HepG2 (cell line): ENCODE results near the gene TMEM135. TPM values are rescaled to one million over a fixed set of nuclear protein-coding genes. Genes with fewer than 3 reads are reported as not detected.

Experiments
- ATAC-seq: fragments of 200-7000 bp; cut with Tn5 transposase; 3 replicates; pipeline ENCODE4 v1.9.1; 2020; ENCODE audit warnings: mild to moderate bottlenecking, moderate library complexity
- BruUV-seq: library from RNA; stranded (reverse); fragments of 400-500 nt; replicated peaks from 2 replicates; lab custom pipeline; 2021; lab: Mats Ljungman, UMichigan
- CTCF ChIA-PET: fragments of 300-600 bp; formaldehyde crosslinking; extraction: SDS; loops from one replicate; lab custom pipeline; 2021; ENCODE audit warnings: low total read pairs, inconsistent platforms, low intra/inter-chr PET ratio; lab: Yijun Ruan, JAX
- POLR2A ChIA-PET: fragments of 350-600 bp; sonication (Branson Sonifier 250); formaldehyde crosslinking; loops from one replicate; lab custom pipeline; 2020; ENCODE audit warnings: antibody characterized with exemption, inconsistent platforms; lab: Yijun Ruan, JAX
- DNase-seq: peaks from one replicate; pipeline ENCODE4 v3.0.0-alpha.2; 2015; ENCODE audit warnings: low spot score
- FAIRE-seq: peaks from 3 replicates; lab custom pipeline; 2011; peaks lifted over from hg19 to GRCh38; lab: Jason Lieb, UNC
- H2AFZ ChIP-seq: one replicate; pipeline ENCODE4 v1.6.1; 2011; ENCODE audit warnings: low read length, inconsistent platforms
- H3K27ac ChIP-seq: fragments of 300-600 bp; 3 replicates; pipeline ENCODE4 v1.8.0; 2011; ENCODE audit warnings: mixed run types, mild to moderate bottlenecking, mixed read lengths, low read length, inconsistent platforms; ENCODE audit not compliant: insufficient read depth; ENCODE audit errors: extremely low read length
- H3K27me3 ChIP-seq, 2 experiments: fragments of 200-600 bp in 1 of 2; 2 replicates in 1 of 2; 3 replicates in 1 of 2; pipeline versions ENCODE4 v1.6.0 to v1.8.0; 2011; ENCODE audit warnings: low read length in 2 of 2, mild to moderate bottlenecking in 2 of 2, moderate library complexity in 2 of 2, inconsistent platforms in 1 of 2; ENCODE audit not compliant: insufficient read depth in 2 of 2, control insufficient read depth in 1 of 2
- H3K36me3 ChIP-seq, 2 experiments: fragments of 200-600 bp in 1 of 2; replicated peaks in 1 of 2; 2 replicates in 1 of 2; 3 replicates in 1 of 2; pipeline versions ENCODE4 v1.5.1 to v1.8.0; 2011; ENCODE audit warnings: low read length in 2 of 2, inconsistent platforms in 1 of 2; ENCODE audit not compliant: insufficient read depth in 2 of 2, control insufficient read depth in 1 of 2
- H3K4me1 ChIP-seq: 2 replicates; pipeline ENCODE4 v1.5.1; 2012; ENCODE audit warnings: low read length, inconsistent platforms; ENCODE audit not compliant: insufficient read depth
- H3K4me2 ChIP-seq: 2 replicates; pipeline ENCODE4 v1.6.0; 2011; ENCODE audit warnings: low read depth, low read length, inconsistent platforms
- H3K4me3 ChIP-seq, 3 experiments: fragments of 200-600 bp in 1 of 3; sonication (generic), shearing (Covaris generic) in 1 of 3; replicated peaks in 1 of 3; 2 replicates each; pipeline ENCODE4 v1.5.1; 2011 to 2016; ENCODE audit warnings: low read length in 3 of 3, inconsistent platforms in 2 of 3, low read depth in 2 of 3, mild to moderate bottlenecking in 2 of 3, control low read depth in 1 of 3, mixed read lengths in 1 of 3; ENCODE audit not compliant: insufficient read depth in 1 of 3
- H3K79me2 ChIP-seq: one replicate; pipeline ENCODE4 v1.6.1; 2011; ENCODE audit warnings: low read length, inconsistent platforms; ENCODE audit not compliant: insufficient read depth
- H3K9ac ChIP-seq: 2 replicates; pipeline ENCODE4 v1.6.0; 2011; ENCODE audit warnings: mild to moderate bottlenecking, low read depth, low read length, inconsistent platforms; ENCODE audit not compliant: insufficient read depth
- H3K9me3 ChIP-seq: 2 replicates; pipeline ENCODE4 v1.5.1; 2012; ENCODE audit warnings: mild to moderate bottlenecking, low read length
- H4K20me1 ChIP-seq: 2 replicates; pipeline ENCODE4 v1.6.0; 2011; ENCODE audit warnings: inconsistent platforms, mild to moderate bottlenecking, low read length, moderate library complexity; ENCODE audit not compliant: insufficient read depth
- AKNA ChIP-seq: sonication (generic); formaldehyde crosslinking; IDR thresholded peaks from 2 replicates; pipeline ENCODE4 v1.4.0; 2020; ENCODE audit warnings: missing genetic modification reagents, borderline replicate concordance
- ESRRA ChIP-seq: sonication (generic); formaldehyde crosslinking; IDR thresholded peaks from 2 replicates; pipeline ENCODE4 v1.5.1; 2020; ENCODE audit warnings: mild to moderate bottlenecking, low read depth, missing genetic modification reagents
- ETV6 ChIP-seq: sonication (generic); formaldehyde crosslinking; conservative IDR thresholded peaks from 2 replicates; pipeline ENCODE4 v1.4.0; 2020; ENCODE audit warnings: missing genetic modification reagents
- KLF12 ChIP-seq: sonication (generic); formaldehyde crosslinking; IDR thresholded peaks from 2 replicates; pipeline ENCODE4 v1.4.0; 2020; ENCODE audit warnings: missing genetic modification reagents, borderline replicate concordance
- SNRNP70 ChIP-seq: fragments of 200-400 bp; formaldehyde crosslinking; IDR thresholded peaks from 2 replicates; pipeline ENCODE4 v1.6.1; 2017; ENCODE audit warnings: mild to moderate bottlenecking, low read depth, low read length, moderate library complexity
- YEATS2 ChIP-seq: sonication (generic); formaldehyde crosslinking; IDR thresholded peaks from 2 replicates; pipeline ENCODE4 v1.4.0; 2020; ENCODE audit warnings: missing genetic modification reagents, borderline replicate concordance
- ZBTB3 ChIP-seq: sonication (generic); formaldehyde crosslinking; IDR thresholded peaks from 2 replicates; pipeline ENCODE4 v1.4.0; 2020; ENCODE audit warnings: low read depth, mild to moderate bottlenecking, moderate library complexity, missing genetic modification reagents, borderline replicate concordance
- ZKSCAN8 ChIP-seq: IDR thresholded peaks from 2 replicates; pipeline ENCODE4 v1.6.1; 2016; ENCODE audit warnings: borderline replicate concordance, missing genetic modification reagents, missing compliant biosample characterization
- ZMAT3 ChIP-seq: sonication (generic); formaldehyde crosslinking; conservative IDR thresholded peaks from 2 replicates; pipeline ENCODE4 v1.7.0; 2021; ENCODE audit warnings: missing genetic modification reagents
- ZNF766 ChIP-seq: sonication (generic); formaldehyde crosslinking; IDR thresholded peaks from 2 replicates; pipeline ENCODE4 v1.5.0; 2020; ENCODE audit warnings: missing genetic modification reagents, borderline replicate concordance
- ZNF790 ChIP-seq: sonication (generic); formaldehyde crosslinking; IDR thresholded peaks from 2 replicates; pipeline ENCODE4 v1.8.0; 2022; ENCODE audit warnings: missing genetic modification reagents, mild to moderate bottlenecking, borderline replicate concordance
- WGBS: methylation state at CpG from one replicate; pipeline ENCODE4 v1.1.6; 2017; ENCODE audit warnings: low lambda C conversion rate; 5-methylcytosine and 5-hydroxymethylcytosine counted together
- in situ Hi-C: cut with HindIII; loops from 2 replicates; pipeline ENCODE4 v1.10.0; 2017; ENCODE audit warnings: low pct_unique_long_range_greater_than_20kb; ENCODE audit not compliant: extremely low pct_ligation_motif_present
- intact Hi-C: fragments of 100-400 bp; cut with micrococcal nuclease; formaldehyde crosslinking; loops from one replicate; pipeline ENCODE4 v1.10.0; 2022; ENCODE audit not compliant: unreplicated experiment
- polyA plus RNA-seq, 8 experiments: library from polyadenylated mRNA; depleted of rRNA in 3 of 8; stranded (reverse) in 7 of 8; unstranded in 1 of 8; fragments of >200 nt; fragmentation: Illumina TruSeq in 4 of 8; extraction: Trizol in 4 of 8; gene quantifications; 2 replicates each; pipeline versions ENCODE4 v1.2.1 to v1.2.3, GENCODE V29; 2011 to 2016; ENCODE audit warnings: low read depth in 4 of 8, missing spikeins in 1 of 8, mixed read lengths in 1 of 8; ENCODE audit not compliant: insufficient read depth in 1 of 8
- total RNA-seq, 5 experiments: library from RNA; depleted of rRNA; stranded (reverse); fragments of >200 nt; fragmentation: Illumina TruSeq; extraction: Trizol; gene quantifications; 2 replicates each; pipeline ENCODE4 v1.2.3, GENCODE V29; 2016; ENCODE audit warnings: low read depth in 1 of 5

TMEM135 gene
- total and polyA plus RNA-seq, 2 of the 13 experiments (the other 11 are each of a cell fraction or from before 2014, with no cell fraction given), result 36.6 to 88.9 TPM

GRCh38 chr11:87223816-87224215, 186.1 kb downstream of the TMEM135 start:
- Histone ChIP-seq H3K4me2 (no peak overlapping the region), H4K20me1 (peaks cover 5% of the 10 kb centered on the region; the same call in 1 of the 2 replicates), H3K27ac (no peak overlapping the region), H3K4me3 (no peak overlapping the region), H3K9me3 (no peaks in the 10 kb centered on the region), H3K27me3 (no peaks in the 10 kb centered on the region; a peak in 1 of 5 replicates), H3K9ac (no peak overlapping the region), H3K4me1 (peaks cover 8% of the 10 kb centered on the region), H3K79me2 (peaks cover 1% of the 10 kb centered on the region), H2AFZ (no peak overlapping the region), H3K36me3 (peaks cover 0 to 1% of the 10 kb centered on the region in 2 experiments; a peak in 1 of 5 replicates)
- no peak for DNase-seq
- FAIRE-seq, result no peak
- intact Hi-C loops (no loop called here), in situ Hi-C loops (no loop called here)
- TF ChIP-seq ZKSCAN8 (CRISPR knock-in tag), result no peak
- TF ChIP-seq YEATS2 (CRISPR knock-in tag), result no peak
- TF ChIP-seq ZNF790, result no peak
- TF ChIP-seq ESRRA (CRISPR knock-in tag), result no peak
- TF ChIP-seq SNRNP70, result no peak
- TF ChIP-seq ZMAT3 (CRISPR knock-in tag), result no peak
- TF ChIP-seq ZBTB3, result no peak
- TF ChIP-seq KLF12 (CRISPR knock-in tag), result no peak
- TF ChIP-seq ETV6 (CRISPR knock-in tag), result no peak
- no peak for TF ChIP-seq ZNF766
- no peak for TF ChIP-seq AKNA (CRISPR knock-in tag)
- CTCF ChIA-PET, result no interaction called here
- WGBS, result 98% methylated on average over 2 of the region's 2 CpGs
- no TSS peak for BruUV-seq
- POLR2A ChIA-PET, result no interaction called here
- ATAC-seq, result no peak
